HepG2 (cell line): ENCODE data around the gene ACSBG1. TPM values are rescaled to one million over a fixed set of nuclear protein-coding genes. Genes with fewer than 3 reads are reported as not detected.

Experiments
- MEIS2 ChIP-seq: sonication (generic); formaldehyde crosslinking; IDR thresholded peaks from 2 replicates; pipeline ENCODE4 v1.9.0; 2021; ENCODE audit warnings: mild to moderate bottlenecking, missing genetic modification reagents
- XBP1 ChIP-seq: sonication (generic); formaldehyde crosslinking; IDR thresholded peaks from 2 replicates; pipeline ENCODE4 v1.5.0; 2020; ENCODE audit warnings: missing genetic modification reagents
- ZFP90 ChIP-seq: sonication (generic); formaldehyde crosslinking; IDR thresholded peaks from 2 replicates; pipeline ENCODE4 v1.8.0; 2022; ENCODE audit warnings: missing genetic modification reagents, mild to moderate bottlenecking, inconsistent platforms, borderline replicate concordance
- ZNF232 ChIP-seq: sonication (generic); formaldehyde crosslinking; IDR thresholded peaks from 2 replicates; pipeline ENCODE4 v1.4.0; 2020; ENCODE audit warnings: missing genetic modification reagents, borderline replicate concordance
- ZNF577 ChIP-seq: sonication (generic); formaldehyde crosslinking; IDR thresholded peaks from 2 replicates; pipeline ENCODE4 v1.4.0; 2020; ENCODE audit warnings: mild to moderate bottlenecking, low read depth, missing genetic modification reagents, borderline replicate concordance
- ZNF713 ChIP-seq: sonication (generic); formaldehyde crosslinking; IDR thresholded peaks from 2 replicates; pipeline ENCODE4 v1.4.0; 2020; ENCODE audit warnings: mild to moderate bottlenecking, missing genetic modification reagents
- ZNF766 ChIP-seq: sonication (generic); formaldehyde crosslinking; IDR thresholded peaks from 2 replicates; pipeline ENCODE4 v1.5.0; 2020; ENCODE audit warnings: missing genetic modification reagents, borderline replicate concordance
- ZNF781 ChIP-seq: sonication (generic); formaldehyde crosslinking; IDR thresholded peaks from 2 replicates; pipeline ENCODE4 v1.5.1; 2020; ENCODE audit warnings: borderline replicate concordance, mild to moderate bottlenecking, missing genetic modification reagents; ENCODE audit errors: not compliant biosample characterization
- polyA plus RNA-seq, 8 experiments: library from polyadenylated mRNA; depleted of rRNA in 3 of 8; stranded (reverse) in 7 of 8; unstranded in 1 of 8; fragments of >200 nt; fragmentation: Illumina TruSeq in 4 of 8; extraction: Trizol in 4 of 8; gene quantifications; 2 replicates each; pipeline versions ENCODE4 v1.2.1 to v1.2.3, GENCODE V29; 2011 to 2016; ENCODE audit warnings: low read depth in 4 of 8, missing spikeins in 1 of 8, mixed read lengths in 1 of 8; ENCODE audit not compliant: insufficient read depth in 1 of 8
- total RNA-seq, 5 experiments: library from RNA; depleted of rRNA; stranded (reverse); fragments of >200 nt; fragmentation: Illumina TruSeq; extraction: Trizol; gene quantifications; 2 replicates each; pipeline ENCODE4 v1.2.3, GENCODE V29; 2016; ENCODE audit warnings: low read depth in 1 of 5
- TF ChIP-seq, protein P1 (sequence below): sonication (generic); formaldehyde crosslinking; IDR thresholded peaks from 2 replicates; pipeline ENCODE4 v1.4.0; 2020; ENCODE audit warnings: missing genetic modification reagents
- TF ChIP-seq, protein P2 (sequence below), 2 experiments: sonication (generic) in 1 of 2; formaldehyde crosslinking in 1 of 2; IDR thresholded peaks; 2 replicates each; pipeline versions ENCODE4 v1.6.1 to v1.9.0; 2014 to 2022; ENCODE audit warnings: antibody characterized with exemption in 1 of 2, borderline replicate concordance in 1 of 2, inconsistent platforms in 1 of 2, low read depth in 1 of 2, missing genetic modification reagents in 1 of 2
- TF ChIP-seq, protein P3 (sequence below): sonication (generic); formaldehyde crosslinking; IDR thresholded peaks from 2 replicates; pipeline ENCODE4 v1.8.1; 2023; ENCODE audit warnings: missing genetic modification reagents, inconsistent platforms, borderline replicate concordance
- TF ChIP-seq, protein P4 (sequence below): sonication (generic); formaldehyde crosslinking; conservative IDR thresholded peaks from 2 replicates; pipeline ENCODE4 v1.4.0; 2020; ENCODE audit warnings: mild to moderate bottlenecking, missing genetic modification reagents, moderate library complexity
- TF ChIP-seq, protein P5 (sequence below): sonication (generic); formaldehyde crosslinking; IDR thresholded peaks from 2 replicates; pipeline ENCODE4 v1.8.1; 2023; ENCODE audit warnings: mild to moderate bottlenecking, missing genetic modification reagents

ACSBG1 gene
- total and polyA plus RNA-seq, 2 of the 13 experiments (the other 11 are each of a cell fraction or from before 2014, with no cell fraction given): 0.35 to 0.81 TPM

DNA sequence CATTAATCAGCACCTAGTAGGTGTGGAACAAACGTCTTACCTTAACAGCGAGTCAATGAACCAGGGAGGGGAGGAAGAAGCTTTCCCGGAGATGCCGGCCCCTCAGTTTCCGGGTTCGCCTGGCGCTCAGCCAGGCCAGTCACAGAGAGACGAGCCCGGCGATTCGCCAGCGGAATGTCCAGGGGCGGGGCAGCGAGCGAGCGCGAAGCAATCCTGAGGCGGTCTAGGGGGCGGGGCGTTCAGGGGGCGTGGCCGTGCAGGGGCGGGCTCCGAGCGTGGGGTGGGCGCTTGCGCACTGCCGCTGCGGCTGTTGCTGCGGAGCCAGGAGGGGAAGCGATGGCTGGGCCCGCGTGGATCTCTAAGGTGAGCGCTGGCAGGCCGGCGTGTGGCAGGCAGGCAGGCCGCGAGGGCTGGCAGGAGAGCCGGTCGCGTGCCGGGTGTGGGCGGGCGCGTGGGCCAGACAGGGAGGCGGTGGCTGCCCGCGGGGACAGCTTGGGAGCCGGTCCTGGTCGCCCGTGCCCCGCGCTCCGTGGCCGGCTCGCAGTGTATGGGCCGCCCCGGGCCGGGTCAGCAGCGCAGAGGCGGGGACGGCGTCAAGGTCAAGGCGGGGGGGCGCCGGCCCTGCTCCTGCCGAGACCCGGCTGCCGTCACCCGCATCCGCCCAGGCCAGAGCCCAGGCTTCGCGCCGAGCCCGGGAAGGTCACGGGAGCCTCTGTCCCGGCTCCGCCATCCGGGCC lies 85.1 kb downstream of the ACSBG1 start, which contains the start of gene IDH3A (continued):
- TF ChIP-seq, protein P1, sequence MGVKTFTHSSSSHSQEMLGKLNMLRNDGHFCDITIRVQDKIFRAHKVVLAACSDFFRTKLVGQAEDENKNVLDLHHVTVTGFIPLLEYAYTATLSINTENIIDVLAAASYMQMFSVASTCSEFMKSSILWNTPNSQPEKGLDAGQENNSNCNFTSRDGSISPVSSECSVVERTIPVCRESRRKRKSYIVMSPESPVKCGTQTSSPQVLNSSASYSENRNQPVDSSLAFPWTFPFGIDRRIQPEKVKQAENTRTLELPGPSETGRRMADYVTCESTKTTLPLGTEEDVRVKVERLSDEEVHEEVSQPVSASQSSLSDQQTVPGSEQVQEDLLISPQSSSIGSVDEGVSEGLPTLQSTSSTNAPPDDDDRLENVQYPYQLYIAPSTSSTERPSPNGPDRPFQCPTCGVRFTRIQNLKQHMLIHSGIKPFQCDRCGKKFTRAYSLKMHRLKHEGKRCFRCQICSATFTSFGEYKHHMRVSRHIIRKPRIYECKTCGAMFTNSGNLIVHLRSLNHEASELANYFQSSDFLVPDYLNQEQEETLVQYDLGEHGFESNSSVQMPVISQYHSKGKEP (CRISPR knock-in tag): no peak
- TF ChIP-seq, protein P2, sequence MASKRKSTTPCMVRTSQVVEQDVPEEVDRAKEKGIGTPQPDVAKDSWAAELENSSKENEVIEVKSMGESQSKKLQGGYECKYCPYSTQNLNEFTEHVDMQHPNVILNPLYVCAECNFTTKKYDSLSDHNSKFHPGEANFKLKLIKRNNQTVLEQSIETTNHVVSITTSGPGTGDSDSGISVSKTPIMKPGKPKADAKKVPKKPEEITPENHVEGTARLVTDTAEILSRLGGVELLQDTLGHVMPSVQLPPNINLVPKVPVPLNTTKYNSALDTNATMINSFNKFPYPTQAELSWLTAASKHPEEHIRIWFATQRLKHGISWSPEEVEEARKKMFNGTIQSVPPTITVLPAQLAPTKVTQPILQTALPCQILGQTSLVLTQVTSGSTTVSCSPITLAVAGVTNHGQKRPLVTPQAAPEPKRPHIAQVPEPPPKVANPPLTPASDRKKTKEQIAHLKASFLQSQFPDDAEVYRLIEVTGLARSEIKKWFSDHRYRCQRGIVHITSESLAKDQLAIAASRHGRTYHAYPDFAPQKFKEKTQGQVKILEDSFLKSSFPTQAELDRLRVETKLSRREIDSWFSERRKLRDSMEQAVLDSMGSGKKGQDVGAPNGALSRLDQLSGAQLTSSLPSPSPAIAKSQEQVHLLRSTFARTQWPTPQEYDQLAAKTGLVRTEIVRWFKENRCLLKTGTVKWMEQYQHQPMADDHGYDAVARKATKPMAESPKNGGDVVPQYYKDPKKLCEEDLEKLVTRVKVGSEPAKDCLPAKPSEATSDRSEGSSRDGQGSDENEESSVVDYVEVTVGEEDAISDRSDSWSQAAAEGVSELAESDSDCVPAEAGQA (IDR thresholded peaks at IDR 0.05; ENCODE audit: low read depth): no peak
- TF ChIP-seq, protein P2 (CRISPR knock-in tag; IDR thresholded peaks at IDR 0.05; ENCODE audit: borderline replicate concordance): no peak
- TF ChIP-seq ZNF766 (CRISPR knock-in tag): no peak
- TF ChIP-seq, protein P3, sequence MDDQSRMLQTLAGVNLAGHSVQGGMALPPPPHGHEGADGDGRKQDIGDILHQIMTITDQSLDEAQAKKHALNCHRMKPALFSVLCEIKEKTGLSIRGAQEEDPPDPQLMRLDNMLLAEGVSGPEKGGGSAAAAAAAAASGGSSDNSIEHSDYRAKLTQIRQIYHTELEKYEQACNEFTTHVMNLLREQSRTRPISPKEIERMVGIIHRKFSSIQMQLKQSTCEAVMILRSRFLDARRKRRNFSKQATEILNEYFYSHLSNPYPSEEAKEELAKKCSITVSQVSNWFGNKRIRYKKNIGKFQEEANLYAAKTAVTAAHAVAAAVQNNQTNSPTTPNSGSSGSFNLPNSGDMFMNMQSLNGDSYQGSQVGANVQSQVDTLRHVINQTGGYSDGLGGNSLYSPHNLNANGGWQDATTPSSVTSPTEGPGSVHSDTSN (CRISPR knock-in tag): no peak
- no peak for TF ChIP-seq MEIS2 (CRISPR knock-in tag)
- no peak for TF ChIP-seq XBP1 (CRISPR knock-in tag)
- no peak for TF ChIP-seq ZNF781
- TF ChIP-seq, protein P4, sequence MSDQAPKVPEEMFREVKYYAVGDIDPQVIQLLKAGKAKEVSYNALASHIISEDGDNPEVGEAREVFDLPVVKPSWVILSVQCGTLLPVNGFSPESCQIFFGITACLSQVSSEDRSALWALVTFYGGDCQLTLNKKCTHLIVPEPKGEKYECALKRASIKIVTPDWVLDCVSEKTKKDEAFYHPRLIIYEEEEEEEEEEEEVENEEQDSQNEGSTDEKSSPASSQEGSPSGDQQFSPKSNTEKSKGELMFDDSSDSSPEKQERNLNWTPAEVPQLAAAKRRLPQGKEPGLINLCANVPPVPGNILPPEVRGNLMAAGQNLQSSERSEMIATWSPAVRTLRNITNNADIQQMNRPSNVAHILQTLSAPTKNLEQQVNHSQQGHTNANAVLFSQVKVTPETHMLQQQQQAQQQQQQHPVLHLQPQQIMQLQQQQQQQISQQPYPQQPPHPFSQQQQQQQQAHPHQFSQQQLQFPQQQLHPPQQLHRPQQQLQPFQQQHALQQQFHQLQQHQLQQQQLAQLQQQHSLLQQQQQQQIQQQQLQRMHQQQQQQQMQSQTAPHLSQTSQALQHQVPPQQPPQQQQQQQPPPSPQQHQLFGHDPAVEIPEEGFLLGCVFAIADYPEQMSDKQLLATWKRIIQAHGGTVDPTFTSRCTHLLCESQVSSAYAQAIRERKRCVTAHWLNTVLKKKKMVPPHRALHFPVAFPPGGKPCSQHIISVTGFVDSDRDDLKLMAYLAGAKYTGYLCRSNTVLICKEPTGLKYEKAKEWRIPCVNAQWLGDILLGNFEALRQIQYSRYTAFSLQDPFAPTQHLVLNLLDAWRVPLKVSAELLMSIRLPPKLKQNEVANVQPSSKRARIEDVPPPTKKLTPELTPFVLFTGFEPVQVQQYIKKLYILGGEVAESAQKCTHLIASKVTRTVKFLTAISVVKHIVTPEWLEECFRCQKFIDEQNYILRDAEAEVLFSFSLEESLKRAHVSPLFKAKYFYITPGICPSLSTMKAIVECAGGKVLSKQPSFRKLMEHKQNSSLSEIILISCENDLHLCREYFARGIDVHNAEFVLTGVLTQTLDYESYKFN (CRISPR knock-in tag): 0 out of 2 replicates have a peak, but pooled peaks have one; percentile 11
- TF ChIP-seq, protein P5, sequence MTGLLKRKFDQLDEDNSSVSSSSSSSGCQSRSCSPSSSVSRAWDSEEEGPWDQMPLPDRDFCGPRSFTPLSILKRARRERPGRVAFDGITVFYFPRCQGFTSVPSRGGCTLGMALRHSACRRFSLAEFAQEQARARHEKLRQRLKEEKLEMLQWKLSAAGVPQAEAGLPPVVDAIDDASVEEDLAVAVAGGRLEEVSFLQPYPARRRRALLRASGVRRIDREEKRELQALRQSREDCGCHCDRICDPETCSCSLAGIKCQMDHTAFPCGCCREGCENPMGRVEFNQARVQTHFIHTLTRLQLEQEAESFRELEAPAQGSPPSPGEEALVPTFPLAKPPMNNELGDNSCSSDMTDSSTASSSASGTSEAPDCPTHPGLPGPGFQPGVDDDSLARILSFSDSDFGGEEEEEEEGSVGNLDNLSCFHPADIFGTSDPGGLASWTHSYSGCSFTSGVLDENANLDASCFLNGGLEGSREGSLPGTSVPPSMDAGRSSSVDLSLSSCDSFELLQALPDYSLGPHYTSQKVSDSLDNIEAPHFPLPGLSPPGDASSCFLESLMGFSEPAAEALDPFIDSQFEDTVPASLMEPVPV (CRISPR knock-in tag): no peak
- no peak for TF ChIP-seq ZNF713 (CRISPR knock-in tag)
- peak; percentile 41; the same call in 1 of the 2 replicates for TF ChIP-seq ZNF232 (CRISPR knock-in tag)
- TF ChIP-seq ZFP90: no peak
- TF ChIP-seq ZNF577 (CRISPR knock-in tag): no peak
